ENCODE measurements around the gene TCHHL1.

DNA sequence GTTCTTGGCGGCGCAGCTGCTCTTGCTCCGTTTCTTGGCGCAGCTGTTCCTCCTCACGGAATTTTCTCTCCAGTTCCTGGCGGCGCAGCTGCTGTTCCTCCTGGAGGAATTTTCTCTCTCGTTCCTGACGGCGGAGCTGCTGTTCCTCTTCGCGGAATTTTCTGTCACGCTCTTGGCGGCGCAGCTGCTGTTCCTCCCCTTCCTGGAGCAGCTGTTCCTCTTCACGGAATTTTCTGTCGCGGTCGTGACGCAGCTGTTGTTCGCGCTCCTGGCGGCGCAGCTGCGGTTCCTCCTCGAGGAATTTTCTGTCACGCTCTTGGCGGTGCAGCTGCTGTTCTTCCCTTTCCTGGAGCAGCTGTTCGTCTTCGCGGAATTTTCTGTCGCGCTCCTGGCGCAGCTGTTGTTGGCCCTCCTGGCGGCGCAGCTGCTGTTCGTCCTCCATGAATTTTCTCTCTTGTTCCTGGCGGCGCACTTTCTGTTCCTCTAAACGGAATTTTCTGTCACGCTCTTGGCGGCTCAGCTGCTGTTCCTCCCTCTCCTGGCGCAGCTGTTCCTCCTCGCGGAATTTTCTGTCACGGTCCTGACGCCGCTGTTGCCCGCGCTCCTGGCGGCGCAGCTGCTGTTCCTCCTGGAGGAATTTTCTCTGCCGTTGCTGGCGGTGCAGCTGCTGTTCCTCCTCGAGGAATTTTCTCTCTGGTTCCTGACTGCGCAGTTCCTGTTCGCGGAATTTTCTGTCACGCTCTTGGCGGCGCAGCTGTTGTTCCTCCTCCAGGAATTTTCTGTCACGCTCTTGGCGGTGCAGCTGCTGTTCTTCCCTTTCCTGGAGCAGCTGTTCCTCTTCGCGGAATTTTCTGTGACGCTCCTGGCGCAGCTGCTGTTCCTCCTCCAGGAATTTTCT is 19.4 kb upstream of the TCHHL1 start:
- TF ChIP-seq, protein P1, sequence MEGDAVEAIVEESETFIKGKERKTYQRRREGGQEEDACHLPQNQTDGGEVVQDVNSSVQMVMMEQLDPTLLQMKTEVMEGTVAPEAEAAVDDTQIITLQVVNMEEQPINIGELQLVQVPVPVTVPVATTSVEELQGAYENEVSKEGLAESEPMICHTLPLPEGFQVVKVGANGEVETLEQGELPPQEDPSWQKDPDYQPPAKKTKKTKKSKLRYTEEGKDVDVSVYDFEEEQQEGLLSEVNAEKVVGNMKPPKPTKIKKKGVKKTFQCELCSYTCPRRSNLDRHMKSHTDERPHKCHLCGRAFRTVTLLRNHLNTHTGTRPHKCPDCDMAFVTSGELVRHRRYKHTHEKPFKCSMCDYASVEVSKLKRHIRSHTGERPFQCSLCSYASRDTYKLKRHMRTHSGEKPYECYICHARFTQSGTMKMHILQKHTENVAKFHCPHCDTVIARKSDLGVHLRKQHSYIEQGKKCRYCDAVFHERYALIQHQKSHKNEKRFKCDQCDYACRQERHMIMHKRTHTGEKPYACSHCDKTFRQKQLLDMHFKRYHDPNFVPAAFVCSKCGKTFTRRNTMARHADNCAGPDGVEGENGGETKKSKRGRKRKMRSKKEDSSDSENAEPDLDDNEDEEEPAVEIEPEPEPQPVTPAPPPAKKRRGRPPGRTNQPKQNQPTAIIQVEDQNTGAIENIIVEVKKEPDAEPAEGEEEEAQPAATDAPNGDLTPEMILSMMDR (IDR thresholded peaks at IDR 0.05; ENCODE audit: low read length) = no peak
- no peak for TF ChIP-seq EZH2 (IDR thresholded peaks at IDR 0.05; ENCODE audit: borderline replicate concordance, low read length)

Data from OCI-LY1 (cell line).